Panc1 (cell line): ENCODE results near the gene TMEM259. TPM values are rescaled to one million over a fixed set of nuclear protein-coding genes. Genes with fewer than 3 reads are reported as not detected.

Source experiments
- ATAC-seq: fragments of 200-7000 bp; cut with Tn5 transposase; 2 replicates; pipeline ENCODE4 v1.9.1; 2020; ENCODE audit warnings: mild to moderate bottlenecking, moderate library complexity
- BruUV-seq: library from RNA; stranded (reverse); fragments of 400-500 nt; replicated peaks from 2 replicates; lab custom pipeline; 2021; lab: Mats Ljungman, UMichigan
- CTCF ChIA-PET: fragments of 300-600 bp; sonication (Branson Sonifier 250); formaldehyde crosslinking; loops from one replicate; lab custom pipeline; 2022; ENCODE audit warnings: antibody characterized with exemption; lab: Charles Lee
- POLR2A ChIA-PET: fragments of 300-600 bp; sonication (Branson Sonifier 250); formaldehyde crosslinking; loops from one replicate; lab custom pipeline; 2022; ENCODE audit warnings: antibody characterized with exemption; lab: Charles Lee
- DNase-seq: peaks from one replicate; pipeline ENCODE4 v3.0.0-alpha.2; 2010; ENCODE audit warnings: low read depth, low spot score
- H3K27ac ChIP-seq: 2 replicates; pipeline ENCODE4 v1.5.1; 2011; ENCODE audit warnings: mild to moderate bottlenecking, low read length, inconsistent platforms
- H3K27me3 ChIP-seq: fragments of 200-500 bp; sonication (Bioruptor generic); 2 replicates; pipeline ENCODE4 v1.6.0; 2014; ENCODE audit warnings: low read length, inconsistent platforms; ENCODE audit not compliant: control insufficient read depth, insufficient read depth
- H3K36me3 ChIP-seq: fragments of 200-500 bp; sonication (Bioruptor generic); 2 replicates; pipeline ENCODE4 v1.5.1; 2014; ENCODE audit warnings: inconsistent platforms, mild to moderate bottlenecking, low read length, moderate library complexity; ENCODE audit not compliant: control insufficient read depth, insufficient read depth
- H3K4me1 ChIP-seq: 2 replicates; pipeline ENCODE4 v1.5.1; 2011; ENCODE audit warnings: inconsistent platforms, mild to moderate bottlenecking, low read length, moderate library complexity; ENCODE audit not compliant: control insufficient read depth, insufficient read depth
- H3K4me3 ChIP-seq, 2 experiments: 2 replicates each; pipeline ENCODE4 v1.5.1; 2011 to 2012; ENCODE audit warnings: low read depth in 2 of 2, low read length in 2 of 2, mild to moderate bottlenecking in 2 of 2, inconsistent platforms in 1 of 2, moderate library complexity in 1 of 2
- H3K9me3 ChIP-seq: fragments of 200-500 bp; sonication (Bioruptor generic); 2 replicates; pipeline ENCODE4 v1.5.1; 2014; ENCODE audit warnings: low read depth, mild to moderate bottlenecking, inconsistent platforms, low read length, moderate library complexity; ENCODE audit not compliant: control insufficient read depth, insufficient read depth
- CTCF ChIP-seq: fragments of 450-650 bp; IDR thresholded peaks from 2 replicates; pipeline ENCODE4 v1.5.1; 2017; ENCODE audit warnings: mild to moderate bottlenecking
- POLR2AphosphoS5 ChIP-seq: IDR thresholded peaks from 2 replicates; pipeline ENCODE4 v1.6.1; 2012; ENCODE audit warnings: mild to moderate bottlenecking, low read depth, low read length, moderate library complexity
- REST ChIP-seq, 2 experiments: IDR thresholded peaks; 2 replicates each; pipeline ENCODE4 v1.6.1; 2011 to 2012; ENCODE audit warnings: low read depth in 2 of 2, control low read depth in 1 of 2, low read length in 1 of 2, mild to moderate bottlenecking in 1 of 2, moderate library complexity in 1 of 2; ENCODE audit not compliant: insufficient read depth in 1 of 2
- SIN3A ChIP-seq: IDR thresholded peaks from 2 replicates; pipeline ENCODE4 v1.6.1; 2012; ENCODE audit warnings: low read depth, mild to moderate bottlenecking, low read length, moderate library complexity, borderline replicate concordance; ENCODE audit not compliant: insufficient read depth
- TCF7L2 ChIP-seq: IDR thresholded peaks from 2 replicates; pipeline ENCODE4 v1.6.1; 2011; ENCODE audit warnings: mild to moderate bottlenecking, low read depth, low read length, inconsistent platforms
- in situ Hi-C: cut with HindIII; loops from 2 replicates; pipeline ENCODE4 v1.10.0; 2016; ENCODE audit warnings: low sequenced_read_pairs, low pct_unique_long_range_greater_than_20kb
- intact Hi-C: fragments of 100-400 bp; cut with micrococcal nuclease; formaldehyde crosslinking; loops from one replicate; pipeline ENCODE4 v1.10.0; 2022; ENCODE audit not compliant: unreplicated experiment
- total RNA-seq: library from RNA; stranded (reverse); gene quantifications from one replicate; pipeline ENCODE4 v1.2.1, GENCODE V29; 2021; ENCODE audit not compliant: unreplicated experiment

TMEM259 gene
- total RNA-seq, 1 experiment from 2014 or later = 193 TPM

- ATAC-seq (no peak), DNase-seq (no peak)
- Histone ChIP-seq H3K9me3 (no peaks in the 10 kb centered on the region), H3K36me3 (no peaks in the 10 kb centered on the region), H3K27me3 (no peaks in the 10 kb centered on the region), H3K27ac (no peak overlapping the region), H3K4me1 (peaks cover 5% of the 10 kb centered on the region; the same call in 1 of the 2 replicates), H3K4me3 (no peak overlapping the region)
- TF ChIP-seq POLR2AphosphoS5 (no peak), REST (IDR thresholded peaks at IDR 0.05; ENCODE audit: insufficient read depth in 1 of 2, low read depth in 2 of 2, low read length in 1 of 2) (no peak), SIN3A (no peak), TCF7L2 (no peak), CTCF (no peak)
- ChIA-PET CTCF (no interaction called here), POLR2A (no interaction called here)
- in situ Hi-C loops (no loop called here), intact Hi-C loops (no loop called here)
- BruUV-seq = no TSS peak
Observed at GRCh38 chr19:962683-963400, 58.1 kb downstream of the TMEM259 start.

GRCh38 chr19:961866-962620, 58.9 kb downstream of the TMEM259 start:
- Histone ChIP-seq H3K27ac (no peak overlapping the region), H3K4me3 (no peak overlapping the region), H3K36me3 (no peaks in the 10 kb centered on the region), H3K9me3 (no peaks in the 10 kb centered on the region), H3K27me3 (no peaks in the 10 kb centered on the region), H3K4me1 (peaks cover 11% of the 10 kb centered on the region)
- ATAC-seq (no peak), DNase-seq (no peak)
- in situ Hi-C loops (no loop called here), intact Hi-C loops (no loop called here)
- CTCF ChIA-PET = no interaction called here
- TF ChIP-seq CTCF (no peak), SIN3A (no peak), REST (IDR thresholded peaks at IDR 0.05; ENCODE audit: insufficient read depth in 1 of 2, low read depth in 2 of 2, low read length in 1 of 2) (no peak), POLR2AphosphoS5 (no peak), TCF7L2 (no peak)
- BruUV-seq = no TSS peak
- POLR2A ChIA-PET = no interaction called here
